ENCODE data around the gene TMOD2. TPM values are rescaled to one million over a fixed set of nuclear protein-coding genes. Genes with fewer than 3 reads are reported as not detected.

TMOD2 gene
- total RNA-seq, 2 experiments from 2014 or later: 5.6 to 6.9 TPM

GRCh38 chr15:51718219-51718618 is 33.2 kb upstream of the TMOD2 start:
- H3K36me3 Mint-ChIP-seq (ENCODE audit: low read depth): peaks cover 30% of the 10 kb centered on the region
- POLR2A ChIA-PET: interaction anchor here (0.7 kb wide), 1 partner anchor 42 kb away, joined by 3 read pairs; no protein-coding TSS in a partner anchor
- CTCF ChIA-PET: interaction anchor here (1.1 kb wide), 1 partner anchor 59 kb away, joined by 5 read pairs; no protein-coding TSS in a partner anchor
- Histone ChIP-seq H3K36me3 (ENCODE audit: insufficient read depth, low read length) (peaks cover 21% of the 10 kb centered on the region), H3K27ac (ENCODE audit: low read depth in 1 of 2, low read length in 2 of 2) (no peak overlapping the region), H3K9me3 (ENCODE audit: control insufficient read depth in 1 of 2, insufficient read depth in 1 of 2, low read length in 2 of 2) (no peaks in the 10 kb centered on the region), H3K27me3 (ENCODE audit: control insufficient read depth in 1 of 2, insufficient read depth in 2 of 2, low read length in 2 of 2) (no peaks in the 10 kb centered on the region), H3K4me1 (ENCODE audit: insufficient read depth, low read length) (no peaks in the 10 kb centered on the region), H3K4me3 (ENCODE audit: low read length) (no peak overlapping the region)
- intact Hi-C loops (cut with DNase I, micrococcal nuclease): no loop called here
- DNase-seq: no peak
- TF ChIP-seq, protein P1, sequence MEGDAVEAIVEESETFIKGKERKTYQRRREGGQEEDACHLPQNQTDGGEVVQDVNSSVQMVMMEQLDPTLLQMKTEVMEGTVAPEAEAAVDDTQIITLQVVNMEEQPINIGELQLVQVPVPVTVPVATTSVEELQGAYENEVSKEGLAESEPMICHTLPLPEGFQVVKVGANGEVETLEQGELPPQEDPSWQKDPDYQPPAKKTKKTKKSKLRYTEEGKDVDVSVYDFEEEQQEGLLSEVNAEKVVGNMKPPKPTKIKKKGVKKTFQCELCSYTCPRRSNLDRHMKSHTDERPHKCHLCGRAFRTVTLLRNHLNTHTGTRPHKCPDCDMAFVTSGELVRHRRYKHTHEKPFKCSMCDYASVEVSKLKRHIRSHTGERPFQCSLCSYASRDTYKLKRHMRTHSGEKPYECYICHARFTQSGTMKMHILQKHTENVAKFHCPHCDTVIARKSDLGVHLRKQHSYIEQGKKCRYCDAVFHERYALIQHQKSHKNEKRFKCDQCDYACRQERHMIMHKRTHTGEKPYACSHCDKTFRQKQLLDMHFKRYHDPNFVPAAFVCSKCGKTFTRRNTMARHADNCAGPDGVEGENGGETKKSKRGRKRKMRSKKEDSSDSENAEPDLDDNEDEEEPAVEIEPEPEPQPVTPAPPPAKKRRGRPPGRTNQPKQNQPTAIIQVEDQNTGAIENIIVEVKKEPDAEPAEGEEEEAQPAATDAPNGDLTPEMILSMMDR (IDR thresholded peaks at IDR 0.05): no peak
- H3K9me3 Mint-ChIP-seq: no peaks in the 10 kb centered on the region
- ATAC-seq (ENCODE audit: poor library complexity): no peak
- peaks cover 5% of the 10 kb centered on the region for H3K4me1 Mint-ChIP-seq (ENCODE audit: low read depth)
- H3K27me3 Mint-ChIP-seq: no peaks in the 10 kb centered on the region
- no peak overlapping the region for H3K4me3 Mint-ChIP-seq
- peak overlapping the region; percentile 52 for H3K27ac Mint-ChIP-seq

GRCh38 chr15:51718746-51719145 is 32.7 kb upstream of the TMOD2 start:
- H3K4me1 Mint-ChIP-seq (ENCODE audit: low read depth): peaks cover 5% of the 10 kb centered on the region
- Histone ChIP-seq H3K9me3 (ENCODE audit: control insufficient read depth in 1 of 2, insufficient read depth in 1 of 2, low read length in 2 of 2) (no peaks in the 10 kb centered on the region), H3K4me3 (ENCODE audit: low read length) (no peak overlapping the region), H3K27ac (ENCODE audit: low read depth in 1 of 2, low read length in 2 of 2) (no peak overlapping the region), H3K36me3 (ENCODE audit: insufficient read depth, low read length) (peaks cover 26% of the 10 kb centered on the region), H3K4me1 (ENCODE audit: insufficient read depth, low read length) (no peaks in the 10 kb centered on the region), H3K27me3 (ENCODE audit: control insufficient read depth in 1 of 2, insufficient read depth in 2 of 2, low read length in 2 of 2) (no peaks in the 10 kb centered on the region)
- DNase-seq (no peak), ATAC-seq (ENCODE audit: poor library complexity) (no peak)
- H3K36me3 Mint-ChIP-seq (ENCODE audit: low read depth): peaks cover 34% of the 10 kb centered on the region
- intact Hi-C loops (cut with DNase I, micrococcal nuclease): no loop called here
- H3K9me3 Mint-ChIP-seq: no peaks in the 10 kb centered on the region
- H3K27me3 Mint-ChIP-seq: no peaks in the 10 kb centered on the region
- no peak overlapping the region for H3K4me3 Mint-ChIP-seq
- ChIA-PET POLR2A (interaction anchor here (0.7 kb wide), 1 partner anchor 42 kb away, joined by 3 read pairs; no protein-coding TSS in a partner anchor), CTCF (interaction anchor here (1.1 to 1.3 kb wide), 2 partner anchors 15 to 58 kb away, joined by 3 to 5 read pairs; no protein-coding TSS in a partner anchor)
- no peak overlapping the region for H3K27ac Mint-ChIP-seq
- TF ChIP-seq, protein P1 (IDR thresholded peaks at IDR 0.05): no peak

DNA sequence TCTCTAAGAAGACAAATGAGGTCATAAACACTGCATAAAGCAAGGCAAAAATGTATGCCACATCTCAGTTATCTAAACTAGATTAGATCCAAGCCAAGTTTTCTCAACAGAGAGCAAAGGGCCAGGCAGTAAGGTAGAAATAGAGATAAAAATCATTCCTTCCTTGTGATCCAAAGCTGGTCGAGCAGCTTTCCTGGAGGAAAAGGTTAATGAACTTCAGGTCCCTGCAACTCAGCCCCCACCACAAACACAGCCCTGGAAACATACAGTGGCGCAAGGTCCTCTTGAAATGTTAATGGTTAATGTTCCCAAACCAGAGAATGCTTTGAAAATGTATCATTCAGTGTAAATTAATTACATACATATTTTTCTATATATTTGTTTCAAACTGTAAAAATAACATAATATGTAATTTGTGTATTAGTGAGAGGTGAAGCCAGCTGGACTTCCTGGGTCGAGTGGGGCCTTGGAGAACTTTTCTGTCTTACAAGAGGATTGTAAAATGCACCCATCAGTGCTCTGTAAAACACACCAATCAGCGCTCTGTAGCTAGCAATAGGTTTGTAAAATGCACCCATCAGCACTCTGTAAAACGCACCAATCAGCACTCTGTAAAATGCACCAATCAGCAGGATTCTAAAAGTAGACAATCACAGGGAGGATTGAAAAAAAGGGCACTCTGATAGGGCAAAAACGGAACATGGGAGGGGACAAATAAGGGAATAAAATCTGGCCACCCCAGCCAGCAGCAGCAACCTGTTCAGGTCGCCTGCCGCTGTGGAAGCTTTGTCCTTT is 31.0 kb upstream of the TMOD2 start:
- CTCF ChIA-PET: interaction anchor here (0.9 to 2.7 kb wide), 3 partner anchors 56 to 70 kb away, joined by 4 to 9 read pairs (median 6); no protein-coding TSS in a partner anchor
- Mint-ChIP-seq H3K36me3 (ENCODE audit: low read depth) (peaks cover 48% of the 10 kb centered on the region), H3K27me3 (no peaks in the 10 kb centered on the region), H3K27ac (no peak overlapping the region), H3K4me3 (no peak overlapping the region), H3K4me1 (ENCODE audit: low read depth) (peaks cover 21% of the 10 kb centered on the region), H3K9me3 (no peaks in the 10 kb centered on the region)
- ATAC-seq (ENCODE audit: poor library complexity): no peak
- intact Hi-C loops (cut with DNase I, micrococcal nuclease): no loop called here
- Histone ChIP-seq H3K27ac (ENCODE audit: low read depth in 1 of 2, low read length in 2 of 2) (no peak overlapping the region), H3K4me1 (ENCODE audit: insufficient read depth, low read length) (no peaks in the 10 kb centered on the region), H3K4me3 (ENCODE audit: low read length) (no peak overlapping the region), H3K36me3 (ENCODE audit: insufficient read depth, low read length) (peaks cover 34% of the 10 kb centered on the region), H3K9me3 (ENCODE audit: control insufficient read depth in 1 of 2, insufficient read depth in 1 of 2, low read length in 2 of 2) (no peaks in the 10 kb centered on the region), H3K27me3 (ENCODE audit: control insufficient read depth in 1 of 2, insufficient read depth in 2 of 2, low read length in 2 of 2) (no peaks in the 10 kb centered on the region)
- POLR2A ChIA-PET: no interaction called here
- TF ChIP-seq, protein P1 (IDR thresholded peaks at IDR 0.05): no peak
- no peak for DNase-seq

Data from CD4-positive, alpha-beta T cell (primary cell).